Bronchial epithelial cell (primary cell): ENCODE measurements around the gene CCDC88C. TPM values are rescaled to one million over a fixed set of nuclear protein-coding genes. Genes with fewer than 3 reads are reported as not detected.

Experiments used
- DNase-seq: peaks from one replicate; pipeline ENCODE4 v3.0.0-alpha.2; 2010; ENCODE audit warnings: low read depth
- FAIRE-seq: peaks from 2 replicates; lab custom pipeline; 2011; peaks lifted over from hg19 to GRCh38; lab: Jason Lieb, UNC
- H3K27me3 ChIP-seq: 2 replicates; pipeline ENCODE4 v1.5.1; 2011; ENCODE audit warnings: low read length; ENCODE audit not compliant: control insufficient read depth, insufficient read depth
- H3K36me3 ChIP-seq: 2 replicates; pipeline ENCODE4 v1.5.1; 2011; ENCODE audit warnings: low read length; ENCODE audit not compliant: control insufficient read depth, insufficient read depth
- H3K4me3 ChIP-seq: 2 replicates; pipeline ENCODE4 v1.5.1; 2011; ENCODE audit warnings: mild to moderate bottlenecking, low read depth, low read length, control low read depth
- total RNA-seq: library from RNA; depleted of rRNA; stranded (reverse); fragments of >200 nt; gene quantifications from 2 replicates; pipeline ENCODE4 v1.2.1, GENCODE V29; 2014
- TF ChIP-seq, protein P1 (sequence below): IDR thresholded peaks from 2 replicates; pipeline ENCODE4 v1.5.1; 2011; ENCODE audit warnings: mild to moderate bottlenecking, moderate library complexity, low read length, control low read depth, inconsistent platforms; ENCODE audit not compliant: insufficient read depth, severe bottlenecking

Gene CCDC88C
- total RNA-seq, 1 donor from 2014 or later, result 21.3 TPM

DNA sequence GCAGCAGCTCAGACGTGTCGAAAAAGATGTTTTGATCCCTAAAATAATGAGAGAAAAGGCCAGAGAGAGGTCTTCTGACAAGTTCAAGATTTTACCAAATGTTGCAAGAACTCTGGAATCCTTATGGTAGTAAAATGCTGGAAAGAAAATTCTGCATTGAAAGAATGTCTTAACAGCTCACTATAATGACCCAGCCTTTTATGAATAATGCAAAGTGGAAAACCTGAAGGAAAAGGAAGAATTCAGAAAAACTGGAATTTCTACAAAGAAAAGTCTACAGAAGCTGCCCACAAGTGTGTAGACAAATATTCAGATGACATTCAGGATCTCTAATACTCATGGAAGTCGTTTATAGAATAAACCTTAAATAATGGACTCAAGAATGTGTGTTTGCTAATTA lies 1.8 kb upstream of the CCDC88C start:
- TF ChIP-seq, protein P1, sequence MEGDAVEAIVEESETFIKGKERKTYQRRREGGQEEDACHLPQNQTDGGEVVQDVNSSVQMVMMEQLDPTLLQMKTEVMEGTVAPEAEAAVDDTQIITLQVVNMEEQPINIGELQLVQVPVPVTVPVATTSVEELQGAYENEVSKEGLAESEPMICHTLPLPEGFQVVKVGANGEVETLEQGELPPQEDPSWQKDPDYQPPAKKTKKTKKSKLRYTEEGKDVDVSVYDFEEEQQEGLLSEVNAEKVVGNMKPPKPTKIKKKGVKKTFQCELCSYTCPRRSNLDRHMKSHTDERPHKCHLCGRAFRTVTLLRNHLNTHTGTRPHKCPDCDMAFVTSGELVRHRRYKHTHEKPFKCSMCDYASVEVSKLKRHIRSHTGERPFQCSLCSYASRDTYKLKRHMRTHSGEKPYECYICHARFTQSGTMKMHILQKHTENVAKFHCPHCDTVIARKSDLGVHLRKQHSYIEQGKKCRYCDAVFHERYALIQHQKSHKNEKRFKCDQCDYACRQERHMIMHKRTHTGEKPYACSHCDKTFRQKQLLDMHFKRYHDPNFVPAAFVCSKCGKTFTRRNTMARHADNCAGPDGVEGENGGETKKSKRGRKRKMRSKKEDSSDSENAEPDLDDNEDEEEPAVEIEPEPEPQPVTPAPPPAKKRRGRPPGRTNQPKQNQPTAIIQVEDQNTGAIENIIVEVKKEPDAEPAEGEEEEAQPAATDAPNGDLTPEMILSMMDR, result no peak
- H3K36me3 ChIP-seq, result no peaks in the 10 kb centered on the region
- H3K27me3 ChIP-seq, result no peaks in the 10 kb centered on the region
- no peak for DNase-seq
- no peak for FAIRE-seq
- H3K4me3 ChIP-seq, result no peak overlapping the region

DNA sequence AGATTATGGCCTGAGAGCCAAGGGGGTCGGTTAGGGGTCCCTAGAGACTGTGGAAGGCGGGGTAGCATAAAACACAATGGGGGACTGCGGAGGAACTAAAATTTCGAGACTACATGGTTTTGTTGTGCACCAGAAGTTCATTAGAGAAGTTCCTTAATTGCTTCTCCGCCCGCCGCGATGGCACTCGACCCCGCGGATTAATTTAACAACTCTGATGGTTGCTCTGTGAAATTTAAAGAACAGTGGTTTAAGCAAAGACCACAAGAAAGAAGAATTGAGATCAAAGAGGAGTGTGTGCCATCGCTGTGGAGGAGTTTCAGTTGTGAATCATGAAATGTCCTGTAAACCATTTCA lies 1.4 kb upstream of the CCDC88C start:
- TF ChIP-seq, protein P1, result no peak
- H3K36me3 ChIP-seq, result no peaks in the 10 kb centered on the region
- no peak for DNase-seq
- H3K4me3 ChIP-seq, result no peak overlapping the region
- H3K27me3 ChIP-seq, result no peaks in the 10 kb centered on the region
- FAIRE-seq, result no peak

DNA sequence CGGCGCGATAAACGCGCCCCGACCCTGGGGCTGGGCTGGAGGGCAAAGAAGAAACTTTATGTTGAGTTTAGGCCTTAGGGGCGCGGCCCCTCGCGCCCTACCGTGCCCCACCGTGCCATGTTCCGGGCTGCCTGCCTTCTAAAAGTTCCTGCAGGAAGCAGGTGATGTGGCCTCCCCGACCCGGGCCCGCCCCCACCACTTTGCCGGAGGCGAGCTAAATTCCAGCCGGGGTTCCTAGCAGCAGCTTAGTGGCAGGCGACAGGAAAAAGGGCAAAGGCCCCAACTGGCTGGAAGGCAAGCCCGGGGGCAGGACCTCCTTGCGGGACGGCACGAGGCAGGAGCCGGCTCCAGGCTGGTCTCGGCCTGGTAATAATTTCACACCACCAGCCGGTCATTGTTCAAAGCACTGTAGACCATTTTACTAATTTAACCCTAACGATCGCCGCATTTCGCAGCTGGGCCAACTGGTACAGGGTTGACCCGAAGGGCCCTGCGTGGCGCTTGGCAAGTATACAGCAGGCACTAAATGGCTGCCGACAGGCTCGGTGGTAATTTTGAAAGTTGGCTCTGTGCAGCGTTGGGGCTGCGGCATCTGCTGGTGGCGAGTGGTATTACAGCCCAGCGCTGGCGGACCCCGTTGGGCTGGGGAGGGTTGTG lies 895 bp upstream of the CCDC88C start:
- no peaks in the 10 kb centered on the region for H3K36me3 ChIP-seq
- no peaks in the 10 kb centered on the region for H3K27me3 ChIP-seq
- DNase-seq (peak; percentile 47), FAIRE-seq (no peak)
- TF ChIP-seq, protein P1, result peak; percentile 92
- peak overlapping the region; percentile 68 for H3K4me3 ChIP-seq

DNA sequence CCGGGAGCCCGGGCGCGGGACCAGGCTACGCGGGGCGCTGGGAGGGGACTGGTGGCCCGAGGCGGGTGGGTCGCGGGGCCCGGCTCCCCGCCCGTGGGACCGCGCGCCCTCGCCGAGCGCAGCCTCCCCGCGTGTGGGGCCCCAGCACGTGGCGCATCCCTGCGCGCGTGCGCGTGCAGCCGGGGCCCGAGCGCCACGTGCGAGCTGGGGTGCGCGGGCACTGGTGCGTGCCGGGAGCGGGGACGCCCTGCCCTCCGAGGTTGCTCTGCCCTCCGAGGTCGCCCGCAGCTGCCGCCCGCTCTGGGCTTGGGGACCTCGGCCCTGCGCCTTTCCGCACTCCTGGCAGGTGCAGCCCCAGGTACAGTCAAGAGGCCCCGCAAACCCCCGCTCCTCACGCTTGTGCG lies 365 bp upstream of the CCDC88C start:
- no peaks in the 10 kb centered on the region for H3K36me3 ChIP-seq
- H3K4me3 ChIP-seq, result peak overlapping the region; percentile 68
- DNase-seq (no peak), FAIRE-seq (no peak)
- no peaks in the 10 kb centered on the region for H3K27me3 ChIP-seq
- TF ChIP-seq, protein P1, result no peak

DNA sequence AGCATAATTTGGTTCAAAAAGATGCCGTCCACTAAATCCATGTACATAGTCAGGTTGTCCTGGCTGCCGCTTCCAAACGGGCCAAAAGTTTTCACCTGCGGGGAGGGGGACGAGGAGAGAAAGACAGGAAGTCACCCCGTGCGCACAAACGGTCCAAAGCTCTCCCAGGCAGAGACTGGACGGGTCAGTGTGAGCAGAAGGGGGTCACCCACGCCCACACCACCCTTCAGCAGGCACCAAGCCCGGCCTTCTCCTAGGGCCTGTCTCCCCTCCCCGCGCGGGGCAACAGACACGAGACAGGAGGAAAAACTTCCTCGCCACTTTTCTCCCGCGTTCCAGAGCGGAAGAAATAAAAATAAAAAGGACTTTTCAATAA lies 888 bp downstream of the CCDC88C start:
- Histone ChIP-seq H3K27me3 (no peaks in the 10 kb centered on the region), H3K4me3 (peak overlapping the region; percentile 68), H3K36me3 (no peaks in the 10 kb centered on the region)
- TF ChIP-seq, protein P1, result no peak
- DNase-seq (no peak), FAIRE-seq (no peak)
